ENCODE measurements around the gene CHAD. TPM values are rescaled to one million over a fixed set of nuclear protein-coding genes. Genes with fewer than 3 reads are reported as not detected.

The CHAD gene
- polyA plus RNA-seq, 1 of the 3 experiments (the other 2 are of a cell fraction), result not detected

GRCh38 chr17:50448643-50449042 is 20.0 kb downstream of the CHAD start:
- Histone ChIP-seq H3K4me3 (ENCODE audit: low read depth in 2 of 2, low read length in 1 of 2) (no peak overlapping the region), H2AFZ (ENCODE audit: low read depth) (no peak overlapping the region), H3K9me3 (no peaks in the 10 kb centered on the region), H3K27ac (ENCODE audit: low read depth in 2 of 2, low read length in 1 of 2) (no peak overlapping the region), H3K4me1 (ENCODE audit: control insufficient read depth in 1 of 2, insufficient read depth in 2 of 2, low read depth in 1 of 2, low read length in 1 of 2) (peaks cover 0 to 2% of the 10 kb centered on the region in 2 experiments; a peak in 1 of 4 replicates), H3K9ac (no peak overlapping the region), H3K27me3 (ENCODE audit: insufficient read depth) (no peaks in the 10 kb centered on the region), H4K20me1 (ENCODE audit: insufficient read depth) (peaks cover 3% of the 10 kb centered on the region; the same call in 1 of the 2 replicates), H3K36me3 (replicated peaks in 1 of 2; ENCODE audit: control insufficient read depth in 1 of 2, insufficient read depth in 2 of 2, low read length in 1 of 2) (no peaks in the 10 kb centered on the region), H3K4me2 (no peak overlapping the region), H3K79me2 (ENCODE audit: insufficient read depth) (0 out of 2 replicates have a peak, but pooled peaks cover 1% of the 10 kb centered on the region), H3K9me2 (no peaks in the 10 kb centered on the region), H3F3A (replicated peaks; ENCODE audit: insufficient read depth) (peaks cover 6% of the 10 kb centered on the region)
- TF ChIP-seq ZBTB33 (IDR thresholded peaks at IDR 0.05; ENCODE audit: borderline replicate concordance, low read depth) (no peak), POLR2AphosphoS5 (IDR thresholded peaks at IDR 0.05; ENCODE audit: low read depth, low read length) (no peak), TCF12 (IDR thresholded peaks at IDR 0.05) (no peak), JUND (IDR thresholded peaks at IDR 0.05) (no peak), RXRA (IDR thresholded peaks at IDR 0.05; ENCODE audit: borderline replicate concordance, low read depth) (no peak), USF1 (IDR thresholded peaks at IDR 0.05; ENCODE audit: borderline replicate concordance, low read depth) (no peak), PBX3 (IDR thresholded peaks at IDR 0.05) (no peak), MAX (IDR thresholded peaks at IDR 0.05; ENCODE audit: low read depth) (no peak), RAD21 (IDR thresholded peaks at IDR 0.05; ENCODE audit: low read length) (no peak), EP300 (IDR thresholded peaks at IDR 0.05; ENCODE audit: borderline replicate concordance in 1 of 2, low read depth in 1 of 2, low read length in 1 of 2) (no peak), EZH2phosphoT487 (IDR thresholded peaks at IDR 0.05; ENCODE audit: borderline replicate concordance, low read depth) (no peak), MXI1 (IDR thresholded peaks at IDR 0.05; ENCODE audit: low read depth, low read length) (no peak), SIN3A (IDR thresholded peaks at IDR 0.05; ENCODE audit: borderline replicate concordance, low read depth, low read length) (no peak), CTCF (IDR thresholded peaks at IDR 0.05) (no peak), TAF1 (IDR thresholded peaks at IDR 0.05; ENCODE audit: borderline replicate concordance, low read depth, low read length) (no peak), IRF3 (IDR thresholded peaks at IDR 0.05; ENCODE audit: low read depth, low read length) (no peak)
- no peak for DNase-seq
- WGBS (ENCODE audit: low lambda C conversion rate), result 95% methylated on average over 2 of the region's 2 CpGs
- ChIA-PET CTCF (interaction anchor here (1.5 to 2.7 kb wide), 2 partner anchors 11 to 30 kb away, joined by 3 to 8 read pairs; partner anchors contain the start of gene RSAD1), POLR2A (no interaction called here)
